Measurements from ENCODE around the gene TTK. TPM values are rescaled to one million over a fixed set of nuclear protein-coding genes. Genes with fewer than 3 reads are reported as not detected.

TTK gene
- total RNA-seq: under 1 TPM; 0.61 to 0.87 TPM
- polyA plus RNA-seq: under 1 TPM in 1 of 2 donors, not detected in 1; 0.24 TPM

DNA sequence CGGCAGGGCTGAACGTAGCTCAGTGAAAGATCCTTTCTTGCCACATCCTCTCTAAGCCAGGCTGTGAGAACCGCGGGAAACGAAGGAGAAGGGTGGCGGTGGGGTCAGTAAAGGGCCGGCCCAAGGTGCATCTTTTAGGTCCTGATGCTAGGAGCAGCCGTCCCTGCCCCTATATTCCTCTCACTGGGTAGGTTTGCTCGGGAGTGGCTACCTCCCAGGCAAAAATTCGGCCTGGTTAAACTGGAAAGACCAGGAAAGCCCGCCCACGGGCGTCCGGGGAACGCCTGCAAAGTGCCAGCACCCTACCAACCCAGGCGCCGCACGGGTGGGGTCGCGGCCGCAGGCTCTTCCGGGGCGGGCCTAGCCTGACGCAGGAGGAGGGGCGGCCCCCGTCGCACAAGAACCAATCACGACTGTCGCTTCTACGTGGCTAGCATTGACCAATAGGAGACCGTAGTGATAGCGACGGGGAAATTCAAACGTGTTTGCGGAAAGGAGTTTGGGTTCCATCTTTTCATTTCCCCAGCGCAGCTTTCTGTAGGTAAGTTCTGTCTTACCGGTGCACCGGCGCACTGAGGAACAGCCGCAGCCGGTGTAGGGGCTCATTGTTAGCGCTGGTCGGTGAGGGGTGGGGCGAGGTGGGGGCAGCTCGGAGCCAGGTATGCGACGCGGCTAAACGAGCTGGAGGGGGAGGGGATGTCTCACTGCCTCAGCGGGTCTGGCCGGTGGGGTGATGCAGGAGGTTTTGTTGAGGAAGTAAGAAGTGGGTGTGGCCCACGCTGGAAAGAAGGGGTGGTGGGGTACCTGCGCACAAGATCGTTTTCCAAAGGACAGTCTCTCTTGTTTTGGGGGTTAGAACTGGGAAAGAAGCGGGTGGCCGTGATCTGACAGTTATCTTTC, at the start of gene TTK:
Gene TTK, plus strand, starts transcription at position 477 of the 900 bp plus-strand sequence. CDS start 1,195 bp downstream, outside the sequence.
- H3K9me3 Mint-ChIP-seq: no peaks in the 10 kb centered on the region
- ChIA-PET POLR2A (ENCODE audit: partially characterized antibody) (interaction anchor here (0.6 to 3.1 kb wide), 14 partner anchors 8 to 1748 kb away, joined by 3 to 24 read pairs (median 6); partner anchors contain the start of genes BCKDHB, ELOVL4, PHIP and TENT5A), CTCF (ENCODE audit: partially characterized antibody) (interaction anchor here (0.8 to 3.0 kb wide), 10 partner anchors 13 to 136 kb away, joined by 3 to 24 read pairs (median 4); partner anchors contain the start of gene BCKDHB)
- H3K4me1 Mint-ChIP-seq: peaks cover 15 to 25% (median 20%) of the 10 kb centered on the region in 4 donors
- peak within 1 kb of the TSS; percentile 81 for H3K27ac ChIP-seq (ENCODE audit: low read depth, low read length)
- H3K4me3 Mint-ChIP-seq: peak within 1 kb of the TSS; percentile 88 to 97 (median 94)
- no peaks in the 10 kb centered on the region for H3K9me3 ChIP-seq (ENCODE audit: control insufficient read depth in 1 of 2, low read length in 2 of 2)
- peak within 1 kb of the TSS; percentile 42 to 95 for H3K4me3 ChIP-seq (ENCODE audit: low read length in 2 of 2)
- H3K36me3 ChIP-seq (ENCODE audit: insufficient read depth, low read length): no peaks in the 10 kb centered on the region
- H3K27me3 ChIP-seq (ENCODE audit: insufficient read depth, low read length): no peaks in the 10 kb centered on the region
- H3K27ac Mint-ChIP-seq: peak within 1 kb of the TSS; percentile 89 to 99 (median 98)
- peaks cover 25% of the 10 kb centered on the region for H3K4me1 ChIP-seq (ENCODE audit: insufficient read depth, low read length)
- peaks cover 2 to 3% of the 10 kb centered on the region in 2 donors for H3K27me3 Mint-ChIP-seq
- intact Hi-C loops (cut with micrococcal nuclease): loop anchor here (1.0 to 5.0 kb wide), 8 partner anchors 20 to 1748 kb away; partner anchors contain the start of genes BCKDHB, LCA5, PHIP and TENT5A
- peaks cover 0 to 2% of the 10 kb centered on the region in 2 donors for H3K36me3 Mint-ChIP-seq
- peak; percentile 93 to 96 (median 94) for DNase-seq

DNA sequence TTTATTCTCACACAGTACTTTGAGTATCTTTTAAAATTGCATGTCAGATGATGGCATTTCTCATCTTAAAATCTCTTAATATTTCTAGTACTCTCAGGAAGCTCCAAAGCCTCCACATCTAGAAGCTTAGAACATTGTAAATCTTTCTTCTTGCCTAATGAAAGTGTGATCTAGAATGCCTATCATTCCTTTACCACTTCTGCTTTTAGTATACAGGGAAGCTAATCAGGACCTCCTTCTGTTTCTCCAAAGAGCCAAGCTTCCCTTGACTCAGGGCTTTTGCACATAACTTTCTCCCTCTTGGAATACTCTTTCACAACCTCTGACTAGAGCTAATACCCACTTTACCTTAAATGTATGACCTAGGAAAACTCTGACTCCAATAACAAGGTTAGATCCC, 49.6 kb upstream of the TTK start:
- ChIA-PET CTCF (ENCODE audit: partially characterized antibody) (interaction anchor here (1.1 to 1.2 kb wide), 2 partner anchors 8 to 85 kb away, joined by 3 to 4 read pairs; no protein-coding TSS in a partner anchor), POLR2A (ENCODE audit: partially characterized antibody) (no interaction called here)
- H3K36me3 Mint-ChIP-seq: no peaks in the 10 kb centered on the region
- H3K9me3 Mint-ChIP-seq: peaks cover 0 to 13% (median 2%) of the 10 kb centered on the region in 8 donors
- no peak for DNase-seq
- no peak overlapping the region for H3K4me3 Mint-ChIP-seq
- intact Hi-C loops (cut with micrococcal nuclease): no loop called here
- Histone ChIP-seq H3K9me3 (ENCODE audit: control insufficient read depth in 1 of 2, low read length in 2 of 2) (no peaks in the 10 kb centered on the region), H3K4me3 (ENCODE audit: low read length in 2 of 2) (no peak overlapping the region), H3K27me3 (ENCODE audit: insufficient read depth, low read length) (no peaks in the 10 kb centered on the region), H3K27ac (ENCODE audit: low read depth, low read length) (no peak overlapping the region), H3K36me3 (ENCODE audit: insufficient read depth, low read length) (no peaks in the 10 kb centered on the region), H3K4me1 (ENCODE audit: insufficient read depth, low read length) (no peaks in the 10 kb centered on the region)
- H3K27ac Mint-ChIP-seq: no peak overlapping the region
- H3K4me1 Mint-ChIP-seq: no peaks in the 10 kb centered on the region
- peaks cover 20 to 21% of the 10 kb centered on the region in 2 donors for H3K27me3 Mint-ChIP-seq

DNA sequence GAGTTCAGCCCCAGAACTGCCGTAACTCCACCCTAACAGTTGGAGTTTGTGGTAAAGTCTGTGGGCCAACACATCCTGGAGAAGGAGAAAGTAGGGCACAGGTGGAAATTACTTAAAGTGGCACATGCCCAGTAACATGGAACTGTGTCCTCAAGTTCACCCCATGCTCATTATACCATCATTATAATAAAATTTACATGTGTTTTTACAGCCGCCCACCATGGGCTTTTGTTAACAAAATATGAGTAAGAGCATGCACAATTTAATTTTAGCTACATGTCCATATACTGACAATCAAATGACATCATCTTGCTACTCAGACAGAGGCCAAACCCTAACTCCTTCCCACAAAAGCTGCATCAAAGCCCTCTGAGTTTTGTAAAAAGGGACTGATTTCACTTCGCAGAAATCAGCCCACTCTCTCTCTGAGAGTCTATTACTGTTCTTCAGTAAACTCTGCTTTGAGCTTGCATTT, 39.8 kb upstream of the TTK start:
- Mint-ChIP-seq H3K36me3 (peaks cover 2 to 5% of the 10 kb centered on the region in 2 donors), H3K27me3 (peaks cover 7 to 14% of the 10 kb centered on the region in 2 donors), H3K4me1 (peaks cover 3 to 31% (median 13%) of the 10 kb centered on the region in 4 donors), H3K4me3 (peak overlapping the region in 7 of 8 donors; percentile 9 to 67 (median 47)), H3K9me3 (peaks cover 2 to 33% (median 22%) of the 10 kb centered on the region in 8 donors), H3K27ac (peak overlapping the region; percentile 76 to 92 (median 85))
- peak; percentile 54 to 74 (median 70) for DNase-seq
- Histone ChIP-seq H3K9me3 (ENCODE audit: control insufficient read depth in 1 of 2, low read length in 2 of 2) (no peaks in the 10 kb centered on the region), H3K27me3 (ENCODE audit: insufficient read depth, low read length) (no peaks in the 10 kb centered on the region), H3K4me1 (ENCODE audit: insufficient read depth, low read length) (peaks cover 22% of the 10 kb centered on the region), H3K27ac (ENCODE audit: low read depth, low read length) (no peak overlapping the region), H3K4me3 (ENCODE audit: low read length in 2 of 2) (no peak overlapping the region), H3K36me3 (ENCODE audit: insufficient read depth, low read length) (no peaks in the 10 kb centered on the region)
- intact Hi-C loops (cut with micrococcal nuclease): no loop called here
- CTCF ChIA-PET (ENCODE audit: partially characterized antibody): interaction anchor here (0.9 to 2.0 kb wide), 4 partner anchors 15 to 97 kb away, joined by 3 to 12 read pairs (median 4); no protein-coding TSS in a partner anchor
- POLR2A ChIA-PET (ENCODE audit: partially characterized antibody): interaction anchor here (0.9 to 3.3 kb wide), 6 partner anchors 15 to 39 kb away, joined by 3 to 23 read pairs (median 6); no protein-coding TSS in a partner anchor

DNA sequence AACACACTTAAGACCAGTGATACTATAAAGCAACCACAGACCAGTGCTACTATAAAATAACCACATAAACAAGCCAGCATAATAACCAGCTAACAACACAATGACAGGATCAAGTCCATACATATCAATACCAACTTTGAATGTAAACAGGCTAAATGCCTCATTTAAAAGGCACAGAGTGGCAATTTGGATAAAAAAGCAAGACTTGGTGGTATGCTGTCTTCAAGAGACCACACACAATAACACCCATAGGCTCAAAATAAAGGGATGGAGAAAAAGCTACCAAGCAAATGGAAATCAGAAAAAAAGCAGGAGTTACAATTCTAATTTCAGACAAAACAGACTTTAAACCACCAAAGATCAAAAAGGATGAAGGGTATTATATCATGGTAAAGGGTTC, 37.3 kb upstream of the TTK start:
- H3K9me3 Mint-ChIP-seq: peaks cover 4 to 43% (median 28%) of the 10 kb centered on the region in 8 donors
- H3K4me3 Mint-ChIP-seq: peak overlapping the region in 1 of 8 donors; percentile 23
- H3K36me3 ChIP-seq (ENCODE audit: insufficient read depth, low read length): no peaks in the 10 kb centered on the region
- H3K4me1 ChIP-seq (ENCODE audit: insufficient read depth, low read length): peaks cover 22% of the 10 kb centered on the region
- peaks cover 4 to 31% (median 13%) of the 10 kb centered on the region in 4 donors for H3K4me1 Mint-ChIP-seq
- H3K9me3 ChIP-seq (ENCODE audit: control insufficient read depth in 1 of 2, low read length in 2 of 2): no peaks in the 10 kb centered on the region
- POLR2A ChIA-PET (ENCODE audit: partially characterized antibody): interaction anchor here (1.2 to 3.3 kb wide), 2 partner anchors 14 to 18 kb away, joined by 5 to 23 read pairs; no protein-coding TSS in a partner anchor
- H3K27me3 Mint-ChIP-seq: peaks cover 5 to 14% of the 10 kb centered on the region in 2 donors
- peak overlapping the region in 1 of 7 donors; percentile 51 for H3K27ac Mint-ChIP-seq
- no peak overlapping the region for H3K27ac ChIP-seq (ENCODE audit: low read depth, low read length)
- no peak for DNase-seq
- peaks cover 2 to 5% of the 10 kb centered on the region in 2 donors for H3K36me3 Mint-ChIP-seq
- H3K27me3 ChIP-seq (ENCODE audit: insufficient read depth, low read length): no peaks in the 10 kb centered on the region
- CTCF ChIA-PET (ENCODE audit: partially characterized antibody): no interaction called here
- H3K4me3 ChIP-seq (ENCODE audit: low read length in 2 of 2): no peak overlapping the region
- intact Hi-C loops (cut with micrococcal nuclease): no loop called here

DNA sequence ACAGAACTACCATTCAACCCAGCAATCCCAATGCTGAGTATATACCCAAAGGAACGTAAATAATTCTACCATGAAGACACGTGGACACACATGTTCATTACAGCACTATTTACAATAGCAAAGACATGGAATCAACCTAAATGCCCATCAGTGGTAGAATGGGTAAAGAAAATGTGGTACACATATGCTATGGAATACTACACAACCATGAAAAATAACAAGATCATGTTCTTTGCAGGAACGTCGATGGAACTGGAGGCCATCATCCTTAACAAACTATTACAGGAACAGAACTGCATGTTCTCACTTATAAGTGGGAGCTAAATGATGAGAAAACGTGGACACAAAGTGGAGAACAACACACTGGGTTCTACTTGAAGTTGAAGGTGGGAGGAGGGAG, 34.7 kb upstream of the TTK start:
- Histone ChIP-seq H3K36me3 (ENCODE audit: insufficient read depth, low read length) (no peaks in the 10 kb centered on the region), H3K4me3 (ENCODE audit: low read length in 2 of 2) (no peak overlapping the region), H3K27ac (ENCODE audit: low read depth, low read length) (no peak overlapping the region), H3K27me3 (ENCODE audit: insufficient read depth, low read length) (no peaks in the 10 kb centered on the region), H3K4me1 (ENCODE audit: insufficient read depth, low read length) (peaks cover 14% of the 10 kb centered on the region), H3K9me3 (ENCODE audit: control insufficient read depth in 1 of 2, low read length in 2 of 2) (no peaks in the 10 kb centered on the region)
- ChIA-PET CTCF (ENCODE audit: partially characterized antibody) (no interaction called here), POLR2A (ENCODE audit: partially characterized antibody) (interaction anchor here (1.2 kb wide), 1 partner anchor 12 kb away, joined by 3 read pairs; no protein-coding TSS in a partner anchor)
- Mint-ChIP-seq H3K27ac (no peak overlapping the region), H3K4me3 (no peak overlapping the region), H3K9me3 (peaks cover 4 to 43% (median 28%) of the 10 kb centered on the region in 8 donors), H3K36me3 (peaks cover 0 to 5% of the 10 kb centered on the region in 2 donors), H3K4me1 (peaks cover 0 to 14% (median 4%) of the 10 kb centered on the region in 4 donors), H3K27me3 (peaks cover 5 to 10% of the 10 kb centered on the region in 2 donors)
- no peak for DNase-seq
- intact Hi-C loops (cut with micrococcal nuclease): no loop called here

DNA sequence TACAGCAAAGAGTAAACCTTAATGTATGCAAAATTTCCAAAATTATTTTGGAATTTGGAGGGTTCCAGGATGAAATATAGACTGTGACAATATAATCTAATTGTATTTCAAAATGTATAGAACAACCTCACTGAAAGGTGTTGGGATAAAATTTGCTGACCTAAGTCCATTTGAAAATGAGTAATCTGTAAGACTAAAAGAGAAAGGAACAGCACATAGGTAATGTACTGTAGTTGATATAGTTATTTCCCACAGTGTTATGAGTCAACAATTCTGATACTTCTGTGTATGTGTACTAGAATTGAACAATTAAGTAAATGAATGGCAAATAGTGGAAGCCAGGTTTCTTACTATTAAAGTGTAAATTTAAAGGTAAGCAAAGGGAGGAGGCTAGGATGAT, 33.3 kb upstream of the TTK start:
- intact Hi-C loops (cut with micrococcal nuclease): no loop called here
- Mint-ChIP-seq H3K27ac (no peak overlapping the region), H3K36me3 (peaks cover 0 to 5% of the 10 kb centered on the region in 2 donors), H3K27me3 (peaks cover 5 to 10% of the 10 kb centered on the region in 2 donors), H3K4me3 (no peak overlapping the region), H3K9me3 (peaks cover 4 to 39% (median 25%) of the 10 kb centered on the region in 8 donors), H3K4me1 (peaks cover 0 to 3% (median under 1%) of the 10 kb centered on the region in 4 donors)
- Histone ChIP-seq H3K27ac (ENCODE audit: low read depth, low read length) (no peak overlapping the region), H3K27me3 (ENCODE audit: insufficient read depth, low read length) (no peaks in the 10 kb centered on the region), H3K36me3 (ENCODE audit: insufficient read depth, low read length) (no peaks in the 10 kb centered on the region), H3K4me1 (ENCODE audit: insufficient read depth, low read length) (no peaks in the 10 kb centered on the region), H3K9me3 (ENCODE audit: control insufficient read depth in 1 of 2, low read length in 2 of 2) (no peaks in the 10 kb centered on the region), H3K4me3 (ENCODE audit: low read length in 2 of 2) (no peak overlapping the region)
- POLR2A ChIA-PET (ENCODE audit: partially characterized antibody): interaction anchor here (1.2 kb wide), 1 partner anchor 10 kb away, joined by 3 read pairs; no protein-coding TSS in a partner anchor
- DNase-seq: no peak
- CTCF ChIA-PET (ENCODE audit: partially characterized antibody): no interaction called here

Data from CD4-positive, alpha-beta memory T cell (primary cell).